PC-9 (cell line): Measurements from ENCODE around the gene UBE2H. TPM values are rescaled to one million over a fixed set of nuclear protein-coding genes. Genes with fewer than 3 reads are reported as not detected.

ENCODE experiments used
- BruUV-seq: library from RNA; stranded (reverse); fragments of 400-500 nt; replicated peaks from 2 replicates; lab custom pipeline; 2021; lab: Mats Ljungman, UMichigan
- CTCF ChIA-PET: fragments of 300-600 bp; sonication (Branson Sonifier 250); formaldehyde crosslinking; loops from one replicate; lab custom pipeline; 2022; ENCODE audit warnings: antibody characterized with exemption; lab: Charles Lee
- POLR2A ChIA-PET: fragments of 300-600 bp; sonication (Branson Sonifier 250); formaldehyde crosslinking; loops from one replicate; lab custom pipeline; 2022; ENCODE audit warnings: antibody characterized with exemption; ENCODE audit not compliant: unreplicated experiment; lab: Charles Lee
- DNase-seq, 2 experiments: peaks; one replicate each; pipeline versions ENCODE4 v3.0.0 to v3.0.0-alpha.2; 2015 to 2022; ENCODE audit warnings: mixed read lengths in 1 of 2
- H2AFZ ChIP-seq: fragments of 200-600 bp; sonication (generic); 2 replicates; pipeline ENCODE4 v1.8.1; 2017; ENCODE audit warnings: antibody characterized with exemption
- H3F3A ChIP-seq: fragments of 200-600 bp; sonication (generic); 2 replicates; pipeline ENCODE4 v1.8.1; 2017; ENCODE audit warnings: antibody characterized with exemption, mild to moderate bottlenecking, low read depth; ENCODE audit not compliant: insufficient read depth
- H3K27ac ChIP-seq: fragments of 200-600 bp; sonication (generic); 2 replicates; pipeline ENCODE4 v1.6.1; 2016; ENCODE audit warnings: mixed run types
- H3K27me3 ChIP-seq: fragments of 200-600 bp; sonication (generic); 2 replicates; pipeline ENCODE4 v1.6.1; 2016; ENCODE audit warnings: low read depth, mixed run types; ENCODE audit not compliant: insufficient read depth
- H3K36me3 ChIP-seq: fragments of 200-600 bp; sonication (generic); 2 replicates; pipeline ENCODE4 v1.6.1; 2016; ENCODE audit warnings: low read depth, mixed run types
- H3K4me1 ChIP-seq: fragments of 200-600 bp; sonication (generic); replicated peaks from 2 replicates; pipeline ENCODE4 v1.6.1; 2016; ENCODE audit warnings: mixed run types; ENCODE audit not compliant: insufficient read depth
- H3K4me2 ChIP-seq: fragments of 200-600 bp; sonication (generic); 2 replicates; pipeline ENCODE4 v1.6.1; 2017; ENCODE audit warnings: mixed run types
- H3K4me3 ChIP-seq: fragments of 200-600 bp; sonication (generic); 2 replicates; pipeline ENCODE4 v1.6.1; 2016; ENCODE audit warnings: mixed run types
- H3K79me2 ChIP-seq: fragments of 200-600 bp; sonication (generic); 2 replicates; pipeline ENCODE4 v1.6.1; 2017; ENCODE audit warnings: low read depth, mixed run types
- H3K9me2 ChIP-seq: fragments of 200-600 bp; sonication (generic); 2 replicates; pipeline ENCODE4 v1.8.1; 2017; ENCODE audit warnings: mild to moderate bottlenecking; ENCODE audit not compliant: insufficient read depth
- H3K9me3 ChIP-seq: fragments of 200-600 bp; sonication (generic); 2 replicates; pipeline ENCODE4 v1.8.1; 2016; ENCODE audit warnings: low read depth; ENCODE audit not compliant: insufficient read depth
- H4K20me1 ChIP-seq: fragments of 200-600 bp; sonication (generic); 2 replicates; pipeline ENCODE4 v1.8.1; 2017; ENCODE audit not compliant: insufficient read depth
- CTCF ChIP-seq: fragments of 200-600 bp; sonication (generic); conservative IDR thresholded peaks from 2 replicates; pipeline ENCODE4 v1.6.1; 2017; ENCODE audit warnings: mixed run types, antibody characterized with exemption, mild to moderate bottlenecking, moderate library complexity
- EZH2 ChIP-seq: fragments of 200-600 bp; sonication (generic); IDR thresholded peaks from 2 replicates; pipeline ENCODE4 v1.8.0; 2017; ENCODE audit warnings: antibody characterized with exemption, low read depth
- intact Hi-C: fragments of 100-400 bp; cut with micrococcal nuclease; formaldehyde crosslinking; loops from one replicate; pipeline ENCODE4 v1.10.0; 2022; ENCODE audit not compliant: unreplicated experiment
- total RNA-seq: library from RNA; stranded (reverse); gene quantifications from 2 replicates; pipeline ENCODE4 v1.2.3, GENCODE V29; 2021

The UBE2H gene
- total RNA-seq, 1 experiment from 2014 or later, result 211 TPM

- H3K4me2 ChIP-seq, result peak overlapping the region; percentile 99
- no peaks in the 10 kb centered on the region for H3K27me3 ChIP-seq
- intact Hi-C loops, result loop anchor here (1.0 to 5.0 kb wide), 9 partner anchors 9 to 167 kb away; no protein-coding TSS in a partner anchor
- DNase-seq, result peak; percentile 95 to 99
- no peak for TF ChIP-seq CTCF
- TF ChIP-seq EZH2, result no peak
- no peaks in the 10 kb centered on the region for H3K9me3 ChIP-seq
- H3K79me2 ChIP-seq, result peaks cover 81% of the 10 kb centered on the region
- H3K4me1 ChIP-seq, result peaks cover 38% of the 10 kb centered on the region
- no peak overlapping the region for H2AFZ ChIP-seq
- H3K27ac ChIP-seq, result peak overlapping the region; percentile 100
- POLR2A ChIA-PET, result interaction anchor here (0.5 to 2.2 kb wide), 11 partner anchors 10 to 445 kb away, joined by 3 to 52 read pairs (median 6); no protein-coding TSS in a partner anchor
- H3K4me3 ChIP-seq, result peak overlapping the region; percentile 76; the same call in 1 of the 2 replicates
- H3K36me3 ChIP-seq, result no peaks in the 10 kb centered on the region
- H3K9me2 ChIP-seq, result no peaks in the 10 kb centered on the region
- no TSS peak for BruUV-seq
- H3F3A ChIP-seq, result peaks cover 43% of the 10 kb centered on the region
- CTCF ChIA-PET, result interaction anchor here (0.5 to 1.5 kb wide), 3 partner anchors 25 to 75 kb away, joined by 3 to 14 read pairs (median 3); no protein-coding TSS in a partner anchor
- H4K20me1 ChIP-seq, result peaks cover 26% of the 10 kb centered on the region; the same call in 1 of the 2 replicates
These were observed 3.9 kb downstream of the UBE2H start for GRCh38 chr7:129948877-129949291.

DNA sequence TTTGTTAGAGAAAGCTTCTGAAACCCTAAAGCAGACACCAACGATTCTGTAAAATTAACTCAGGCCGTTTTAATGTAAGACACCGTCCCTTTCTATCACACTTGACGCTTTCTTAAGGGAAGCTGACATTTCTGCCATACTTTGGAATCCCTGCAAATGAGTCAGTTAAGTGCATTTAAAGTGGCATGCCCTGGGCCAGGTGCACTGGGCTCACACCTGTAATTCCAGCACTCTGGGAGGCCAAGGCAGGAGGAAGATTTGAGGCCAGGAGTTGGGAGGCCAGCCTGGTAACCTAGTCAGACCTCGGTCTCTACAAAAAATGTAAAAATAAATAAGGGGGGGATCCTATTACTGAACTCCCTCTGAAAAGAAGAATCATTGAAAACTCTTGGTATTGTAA lies 4.4 kb downstream of the UBE2H start:
- Histone ChIP-seq H3K4me2 (peak overlapping the region; percentile 99), H3K4me3 (peak overlapping the region; percentile 76; the same call in 1 of the 2 replicates), H3K79me2 (peaks cover 86% of the 10 kb centered on the region), H3K9me2 (no peaks in the 10 kb centered on the region), H3K27ac (peak overlapping the region; percentile 100), H3K9me3 (no peaks in the 10 kb centered on the region), H3K36me3 (no peaks in the 10 kb centered on the region; the same call in 1 of the 2 replicates), H4K20me1 (peaks cover 29% of the 10 kb centered on the region; the same call in 1 of the 2 replicates), H3K4me1 (peaks cover 38% of the 10 kb centered on the region), H3K27me3 (no peaks in the 10 kb centered on the region), H2AFZ (no peak overlapping the region), H3F3A (peaks cover 43% of the 10 kb centered on the region)
- DNase-seq, result peak in 1 of 2 experiments; percentile 48
- no TSS peak for BruUV-seq
- intact Hi-C loops, result loop anchor here (2.0 to 5.0 kb wide), 4 partner anchors 36 to 166 kb away; no protein-coding TSS in a partner anchor
- CTCF ChIA-PET, result interaction anchor here (0.5 to 1.5 kb wide), 2 partner anchors 61 to 76 kb away, joined by 3 to 14 read pairs; no protein-coding TSS in a partner anchor
- no peak for TF ChIP-seq CTCF
- no peak for TF ChIP-seq EZH2
- POLR2A ChIA-PET, result interaction anchor here (0.6 to 2.2 kb wide), 6 partner anchors 10 to 171 kb away, joined by 3 to 52 read pairs (median 14); no protein-coding TSS in a partner anchor

DNA sequence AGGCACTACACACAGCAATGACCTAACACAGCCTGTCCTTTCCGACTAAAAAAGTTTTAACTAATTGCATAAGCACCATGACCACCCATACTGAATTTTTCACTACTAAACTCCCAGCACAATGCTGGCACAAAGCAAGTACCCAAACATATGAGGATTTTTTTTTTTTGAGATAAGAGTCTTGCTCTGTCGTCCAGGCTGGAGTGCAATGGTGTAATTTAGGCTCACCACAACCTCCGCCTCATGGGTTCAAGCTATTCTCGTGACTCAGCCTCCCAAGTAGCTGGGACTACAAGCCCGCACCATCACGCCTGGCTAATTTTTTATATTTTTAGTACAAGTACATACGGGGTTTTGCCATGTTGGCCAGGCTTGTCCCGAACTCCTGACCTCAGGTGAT lies 5.1 kb downstream of the UBE2H start:
- H3K4me2 ChIP-seq, result peak overlapping the region; percentile 99
- no peaks in the 10 kb centered on the region for H3K9me3 ChIP-seq
- no peak for TF ChIP-seq CTCF
- TF ChIP-seq EZH2, result no peak
- ChIA-PET CTCF (interaction anchor here (0.6 kb wide), 1 partner anchor 63 kb away, joined by 3 read pairs; no protein-coding TSS in a partner anchor), POLR2A (interaction anchor here (0.6 to 0.7 kb wide), 2 partner anchors 117 to 120 kb away, joined by 3 to 4 read pairs; no protein-coding TSS in a partner anchor)
- BruUV-seq, result no TSS peak
- no peak for DNase-seq
- no peaks in the 10 kb centered on the region for H3K27me3 ChIP-seq
- H3K4me1 ChIP-seq, result peaks cover 38% of the 10 kb centered on the region
- no peak overlapping the region for H3K4me3 ChIP-seq
- H4K20me1 ChIP-seq, result peaks cover 32% of the 10 kb centered on the region; the same call in 1 of the 2 replicates
- H3K36me3 ChIP-seq, result no peaks in the 10 kb centered on the region; the same call in 1 of the 2 replicates
- H3K9me2 ChIP-seq, result no peaks in the 10 kb centered on the region
- H3F3A ChIP-seq, result peaks cover 43% of the 10 kb centered on the region
- intact Hi-C loops, result loop anchor here (2.0 to 5.0 kb wide), 4 partner anchors 37 to 165 kb away; no protein-coding TSS in a partner anchor
- H3K79me2 ChIP-seq, result peaks cover 93% of the 10 kb centered on the region
- H2AFZ ChIP-seq, result no peak overlapping the region
- peak overlapping the region; percentile 100 for H3K27ac ChIP-seq
